ENCODE data around the gene DYRK1B. TPM values are rescaled to one million over a fixed set of nuclear protein-coding genes. Genes with fewer than 3 reads are reported as not detected.

Gene DYRK1B
- total RNA-seq, 1 donor from 2014 or later, result 31.7 TPM

GRCh38 chr19:39864118-39864517, 30.2 kb upstream of the DYRK1B start:
- Mint-ChIP-seq H3K9me3 (ENCODE audit: unreplicated experiment) (no peaks in the 10 kb centered on the region), H3K4me1 (ENCODE audit: unreplicated experiment) (no peaks in the 10 kb centered on the region), H3K27ac (ENCODE audit: unreplicated experiment) (no peak overlapping the region), H3K4me3 (ENCODE audit: unreplicated experiment) (no peak overlapping the region), H3K27me3 (ENCODE audit: unreplicated experiment) (peaks cover 7% of the 10 kb centered on the region), H3K36me3 (ENCODE audit: unreplicated experiment) (no peaks in the 10 kb centered on the region)
- no peak for DNase-seq (ENCODE audit: extremely low spot score, unreplicated experiment)
- no peak for TF ChIP-seq CTCF (IDR thresholded peaks at IDR 0.05)

- no peak for TF ChIP-seq CTCF (IDR thresholded peaks at IDR 0.05)
- DNase-seq (ENCODE audit: extremely low spot score, unreplicated experiment), result no peak
- Mint-ChIP-seq H3K36me3 (ENCODE audit: unreplicated experiment) (no peaks in the 10 kb centered on the region), H3K9me3 (ENCODE audit: unreplicated experiment) (no peaks in the 10 kb centered on the region), H3K4me3 (ENCODE audit: unreplicated experiment) (peak overlapping the region; percentile 46), H3K27me3 (ENCODE audit: unreplicated experiment) (peaks cover 14% of the 10 kb centered on the region), H3K27ac (ENCODE audit: unreplicated experiment) (peak overlapping the region; percentile 54), H3K4me1 (ENCODE audit: unreplicated experiment) (no peaks in the 10 kb centered on the region)
These were observed 24.6 kb upstream of the DYRK1B start for GRCh38 chr19:39858541-39858940.

- Mint-ChIP-seq H3K4me1 (ENCODE audit: unreplicated experiment) (no peaks in the 10 kb centered on the region), H3K9me3 (ENCODE audit: unreplicated experiment) (no peaks in the 10 kb centered on the region), H3K27me3 (ENCODE audit: unreplicated experiment) (peaks cover 6% of the 10 kb centered on the region), H3K36me3 (ENCODE audit: unreplicated experiment) (no peaks in the 10 kb centered on the region), H3K4me3 (ENCODE audit: unreplicated experiment) (no peak overlapping the region), H3K27ac (ENCODE audit: unreplicated experiment) (no peak overlapping the region)
- no peak for DNase-seq (ENCODE audit: extremely low spot score, unreplicated experiment)
- no peak for TF ChIP-seq CTCF (IDR thresholded peaks at IDR 0.05)
These were observed 18.9 kb upstream of the DYRK1B start for GRCh38 chr19:39852882-39853281.

- Mint-ChIP-seq H3K36me3 (ENCODE audit: unreplicated experiment) (no peaks in the 10 kb centered on the region), H3K27ac (ENCODE audit: unreplicated experiment) (no peak overlapping the region), H3K27me3 (ENCODE audit: unreplicated experiment) (peaks cover 6% of the 10 kb centered on the region)
These were observed 16.9 kb upstream of the DYRK1B start for GRCh38 chr19:39850892-39851291.

GRCh38 chr19:39848392-39848791, 14.4 kb upstream of the DYRK1B start:
- H3K27me3 Mint-ChIP-seq (ENCODE audit: unreplicated experiment), result no peaks in the 10 kb centered on the region
- TF ChIP-seq CTCF (IDR thresholded peaks at IDR 0.05), result no peak
- no peak overlapping the region for H3K27ac Mint-ChIP-seq (ENCODE audit: unreplicated experiment)
- peaks cover 28% of the 10 kb centered on the region for H3K4me1 Mint-ChIP-seq (ENCODE audit: unreplicated experiment)
- H3K36me3 Mint-ChIP-seq (ENCODE audit: unreplicated experiment), result no peaks in the 10 kb centered on the region
- no peaks in the 10 kb centered on the region for H3K9me3 Mint-ChIP-seq (ENCODE audit: unreplicated experiment)
- no peak overlapping the region for H3K4me3 Mint-ChIP-seq (ENCODE audit: unreplicated experiment)
- no peak for DNase-seq (ENCODE audit: extremely low spot score, unreplicated experiment)

More at GRCh38 chr19:39850892-39851291, 16.9 kb upstream of the DYRK1B start:
- H3K4me3 Mint-ChIP-seq (ENCODE audit: unreplicated experiment), result no peak overlapping the region
- no peak for TF ChIP-seq CTCF (IDR thresholded peaks at IDR 0.05)
- DNase-seq (ENCODE audit: extremely low spot score, unreplicated experiment), result no peak
- H3K4me1 Mint-ChIP-seq (ENCODE audit: unreplicated experiment), result peaks cover 9% of the 10 kb centered on the region
- no peaks in the 10 kb centered on the region for H3K9me3 Mint-ChIP-seq (ENCODE audit: unreplicated experiment)
